HFF-Myc (cell line): Measurements from ENCODE around the gene CDH16.

Source experiments
- DNase-seq: peaks from one replicate; pipeline ENCODE4 v3.0.0-alpha.2; 2011; ENCODE audit warnings: low read depth; ENCODE audit errors: extremely low read depth
- H3K4me3 ChIP-seq: replicated peaks from 2 replicates; pipeline ENCODE4 v1.5.1; 2011; ENCODE audit warnings: low read depth, mild to moderate bottlenecking, control low read depth, low read length
- TF ChIP-seq, protein P1 (sequence below): IDR thresholded peaks from 2 replicates; pipeline ENCODE4 v1.5.1; 2012; ENCODE audit warnings: mild to moderate bottlenecking, low read depth, low read length, control low read depth; ENCODE audit errors: missing control alignments

The CDH16 gene

DNA sequence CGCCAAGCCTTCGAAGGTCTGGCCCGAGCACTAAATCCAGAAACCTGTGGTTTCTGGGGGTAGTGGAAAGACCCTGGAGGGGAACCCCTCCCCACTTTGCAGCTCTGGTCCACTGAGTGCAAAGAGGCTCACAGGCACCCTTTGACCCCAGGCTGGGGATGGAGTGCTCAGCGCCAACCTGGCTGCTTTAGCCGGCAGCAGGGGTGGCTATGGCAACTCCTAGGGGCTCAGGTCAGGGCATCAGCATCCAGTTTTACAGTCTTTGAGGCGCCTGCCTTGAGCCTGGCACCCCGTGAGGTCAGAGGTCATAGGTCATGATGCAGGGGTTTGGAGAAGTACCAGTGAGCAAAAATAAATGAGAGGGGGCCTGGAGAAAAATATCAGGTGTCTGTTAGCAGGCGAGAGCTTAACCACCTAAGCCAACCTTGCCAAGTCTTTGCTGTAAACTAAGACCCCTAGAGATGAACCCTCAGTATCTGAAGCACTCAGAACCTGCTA lies 56.6 kb downstream of the CDH16 start:
- TF ChIP-seq, protein P1, sequence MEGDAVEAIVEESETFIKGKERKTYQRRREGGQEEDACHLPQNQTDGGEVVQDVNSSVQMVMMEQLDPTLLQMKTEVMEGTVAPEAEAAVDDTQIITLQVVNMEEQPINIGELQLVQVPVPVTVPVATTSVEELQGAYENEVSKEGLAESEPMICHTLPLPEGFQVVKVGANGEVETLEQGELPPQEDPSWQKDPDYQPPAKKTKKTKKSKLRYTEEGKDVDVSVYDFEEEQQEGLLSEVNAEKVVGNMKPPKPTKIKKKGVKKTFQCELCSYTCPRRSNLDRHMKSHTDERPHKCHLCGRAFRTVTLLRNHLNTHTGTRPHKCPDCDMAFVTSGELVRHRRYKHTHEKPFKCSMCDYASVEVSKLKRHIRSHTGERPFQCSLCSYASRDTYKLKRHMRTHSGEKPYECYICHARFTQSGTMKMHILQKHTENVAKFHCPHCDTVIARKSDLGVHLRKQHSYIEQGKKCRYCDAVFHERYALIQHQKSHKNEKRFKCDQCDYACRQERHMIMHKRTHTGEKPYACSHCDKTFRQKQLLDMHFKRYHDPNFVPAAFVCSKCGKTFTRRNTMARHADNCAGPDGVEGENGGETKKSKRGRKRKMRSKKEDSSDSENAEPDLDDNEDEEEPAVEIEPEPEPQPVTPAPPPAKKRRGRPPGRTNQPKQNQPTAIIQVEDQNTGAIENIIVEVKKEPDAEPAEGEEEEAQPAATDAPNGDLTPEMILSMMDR = no peak
- H3K4me3 ChIP-seq = no peak overlapping the region
- DNase-seq = no peak

DNA sequence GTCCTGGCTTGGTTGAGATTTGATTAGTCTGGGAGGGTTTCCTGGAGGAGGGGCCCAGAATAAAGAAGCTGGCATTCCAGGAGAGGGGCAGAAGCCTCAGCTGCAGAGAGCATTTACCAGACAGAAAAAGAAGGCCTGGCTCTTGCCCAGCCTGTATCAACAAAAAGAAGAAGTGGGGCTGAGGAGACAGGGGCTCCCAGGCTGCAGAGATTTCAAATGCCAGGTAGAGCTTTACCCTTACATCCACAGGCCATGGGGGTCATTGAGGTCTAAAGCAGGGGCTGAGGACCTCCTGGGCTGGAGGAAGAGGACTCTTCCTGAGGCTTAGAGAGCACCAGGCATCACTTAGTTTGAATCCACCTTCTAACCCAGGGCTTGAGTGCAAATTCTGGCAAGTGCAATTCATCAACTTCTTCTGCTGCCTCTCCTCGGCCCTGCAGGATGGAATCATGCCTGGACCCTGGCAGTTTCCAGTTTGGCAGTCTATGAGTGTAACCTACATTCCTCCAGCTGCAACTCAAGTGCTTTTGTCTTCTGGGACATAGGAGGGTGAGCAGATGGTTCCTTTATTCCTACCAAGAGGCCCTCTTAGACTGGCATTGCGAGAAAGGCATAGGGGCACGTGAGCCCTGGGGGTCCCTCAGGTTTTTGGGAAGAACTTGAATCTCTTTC lies 59.2 kb downstream of the CDH16 start:
- DNase-seq = no peak
- TF ChIP-seq, protein P1 = no peak
- no peak overlapping the region for H3K4me3 ChIP-seq

DNA sequence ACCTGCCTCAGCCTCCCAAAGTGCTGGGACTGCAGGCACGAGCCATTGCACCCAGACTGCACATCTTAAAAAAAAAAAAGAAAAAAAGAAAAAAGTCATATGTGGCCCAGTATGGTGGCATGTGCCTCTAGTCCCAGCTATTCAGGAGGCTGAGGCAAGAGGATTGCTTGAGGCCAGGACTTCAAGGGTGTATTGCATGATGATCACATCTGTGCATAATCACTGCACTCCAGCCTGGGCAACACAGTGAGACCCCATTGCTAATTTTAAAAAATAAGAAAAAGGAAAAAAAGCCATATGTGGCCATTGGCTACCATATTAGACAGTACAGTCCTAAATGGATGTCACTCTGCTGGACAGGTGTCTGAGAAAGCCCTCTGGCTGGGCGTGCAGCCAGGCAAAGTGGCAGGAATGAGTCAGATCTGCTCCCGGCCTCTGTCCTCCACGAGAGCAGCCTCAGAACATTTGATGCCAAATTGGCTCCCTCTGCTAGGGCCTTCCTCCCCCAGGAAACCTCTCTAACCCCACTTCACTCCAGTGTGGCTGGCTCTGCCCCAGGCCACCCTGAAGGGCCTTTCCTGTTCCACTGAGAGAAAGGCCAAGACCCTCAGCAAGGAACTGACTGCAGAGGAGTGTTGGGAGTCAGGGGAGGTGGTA lies 59.8 kb downstream of the CDH16 start:
- no peak overlapping the region for H3K4me3 ChIP-seq
- TF ChIP-seq, protein P1 = no peak
- no peak for DNase-seq
